ENCODE data around the gene TAF1. TPM values are rescaled to one million over a fixed set of nuclear protein-coding genes. Genes with fewer than 3 reads are reported as not detected.
"Not testable (repeated sequence)": the region's sequence is repeated elsewhere in the genome, so short reads cannot be mapped to it uniquely, and the experiment has no call there.

The TAF1 gene
- total and polyA plus RNA-seq, 12 donors, result 7.5 to 48.9 (median 28.1) TPM

GRCh38 chrX:71496476-71496875 lies 130.3 kb downstream of the TAF1 start:
- Histone ChIP-seq H3K27ac (no peak overlapping the region), H3K27me3 (no peaks in the 10 kb centered on the region), H3K4me3 (no peak overlapping the region), H3K36me3 (replicated peaks in 1 of 2) (no peaks in the 10 kb centered on the region), H3K4me1 (replicated peaks in 1 of 2) (no peaks in the 10 kb centered on the region), H3K9me3 (replicated peaks in 1 of 3) (no peaks in the 10 kb centered on the region)
- no peak for DNase-seq
- intact Hi-C loops (cut with DNase I), result no loop called here
- WGBS, 4 donors, result 79 to 89% (median 86%) methylated on average over 3 of the region's 3 CpGs
- no peak for TF ChIP-seq CTCF (IDR thresholded peaks at IDR 0.05)
- no peak for TF ChIP-seq POLR2A (IDR thresholded peaks at IDR 0.05)

DNA sequence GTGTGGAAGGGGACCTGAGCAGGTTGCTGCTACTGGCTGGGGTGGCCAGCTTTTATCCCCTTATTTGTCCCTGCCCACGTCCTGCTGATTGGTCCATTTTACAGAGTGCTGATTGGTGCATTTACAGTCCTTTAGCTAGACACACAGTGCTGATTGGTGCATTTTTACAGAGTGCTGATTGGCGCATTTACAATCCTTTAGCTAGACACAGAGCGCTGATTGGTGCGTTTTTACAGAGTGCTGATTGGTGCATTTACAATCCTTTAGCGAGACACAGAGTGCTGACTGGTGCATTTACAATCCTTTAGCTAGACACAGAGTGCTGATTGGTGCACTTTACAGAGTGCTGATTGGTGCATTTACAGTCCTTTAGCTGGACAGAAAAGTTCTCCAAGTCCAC lies 135.9 kb downstream of the TAF1 start:
- 78 to 98% (median 93%) methylated on average over 3 to 5 of the region's 5 CpGs for WGBS, 4 donors
- H3K36me3 ChIP-seq (replicated peaks in 1 of 2); H3K27ac ChIP-seq; H3K4me3 ChIP-seq; DNase-seq; H3K27me3 ChIP-seq; H3K9me3 ChIP-seq (replicated peaks in 1 of 3); intact Hi-C loops (cut with DNase I); H3K4me1 ChIP-seq (replicated peaks in 1 of 2): not testable (repeated sequence)

GRCh38 chrX:71504346-71504745 lies 138.2 kb downstream of the TAF1 start:
- WGBS, 4 donors, result 60 to 83% (median 82%) methylated on average over 1 of the region's 1 CpG; no CpG with 5 or more reads in 1 of the 4 donors
- no peak for DNase-seq
- H3K4me3 ChIP-seq, result no peak overlapping the region
- H3K9me3 ChIP-seq (replicated peaks in 1 of 3), result no peaks in the 10 kb centered on the region
- H3K27ac ChIP-seq, result no peak overlapping the region
- no peak for TF ChIP-seq POLR2A (IDR thresholded peaks at IDR 0.05)
- TF ChIP-seq CTCF (IDR thresholded peaks at IDR 0.05), result no peak
- no peaks in the 10 kb centered on the region for H3K4me1 ChIP-seq (replicated peaks in 1 of 2)
- intact Hi-C loops (cut with DNase I), result no loop called here
- no peaks in the 10 kb centered on the region for H3K27me3 ChIP-seq
- H3K36me3 ChIP-seq (replicated peaks in 1 of 2), result no peaks in the 10 kb centered on the region

DNA sequence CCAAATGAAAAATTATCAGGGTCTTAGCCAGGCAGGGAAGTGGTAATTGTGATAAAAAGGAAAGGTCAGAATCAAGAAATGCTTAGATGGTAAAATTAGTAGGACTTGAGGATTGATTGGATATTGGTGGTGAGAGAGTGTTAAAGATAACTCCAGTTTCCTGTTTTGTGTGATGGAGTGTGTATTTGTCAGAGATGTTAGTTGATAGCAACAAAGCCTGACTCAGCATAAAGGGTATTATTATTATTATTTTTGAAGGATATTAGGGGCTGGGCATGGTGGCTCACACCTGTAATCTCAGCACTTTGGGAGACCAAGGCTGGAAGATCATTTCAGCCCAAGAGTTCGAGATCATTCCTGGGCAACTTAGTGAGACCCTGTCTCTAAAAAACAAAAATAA lies 143.1 kb downstream of the TAF1 start:
- TF ChIP-seq CTCF (IDR thresholded peaks at IDR 0.05), result no peak
- TF ChIP-seq POLR2A (IDR thresholded peaks at IDR 0.05), result no peak
- Histone ChIP-seq H3K4me3 (no peak overlapping the region), H3K36me3 (replicated peaks in 1 of 2) (no peaks in the 10 kb centered on the region), H3K27me3 (no peaks in the 10 kb centered on the region), H3K9me3 (replicated peaks in 1 of 3) (no peaks in the 10 kb centered on the region), H3K27ac (no peak overlapping the region), H3K4me1 (replicated peaks in 1 of 2) (no peaks in the 10 kb centered on the region)
- 71 to 100% (median 89%) methylated on average over 1 of the region's 1 CpG for WGBS, 4 donors
- intact Hi-C loops (cut with DNase I), result no loop called here
- no peak for DNase-seq

GRCh38 chrX:71510161-71510560 lies 144.0 kb downstream of the TAF1 start:
- no peak for DNase-seq
- no peaks in the 10 kb centered on the region for H3K4me1 ChIP-seq (replicated peaks in 1 of 2)
- no peak overlapping the region for H3K4me3 ChIP-seq
- WGBS, 4 donors, result 79 to 100% (median 84%) methylated on average over 2 of the region's 2 CpGs
- H3K27me3 ChIP-seq, result no peaks in the 10 kb centered on the region
- no peaks in the 10 kb centered on the region for H3K36me3 ChIP-seq (replicated peaks in 1 of 2)
- TF ChIP-seq CTCF (IDR thresholded peaks at IDR 0.05), result no peak
- TF ChIP-seq POLR2A (IDR thresholded peaks at IDR 0.05), result no peak
- intact Hi-C loops (cut with DNase I), result no loop called here
- H3K9me3 ChIP-seq (replicated peaks in 1 of 3), result no peaks in the 10 kb centered on the region
- no peak overlapping the region for H3K27ac ChIP-seq

- H3K27ac ChIP-seq; H3K4me1 ChIP-seq (replicated peaks in 1 of 2); DNase-seq; H3K4me3 ChIP-seq; H3K36me3 ChIP-seq (replicated peaks in 1 of 2); intact Hi-C loops (cut with DNase I); H3K27me3 ChIP-seq; H3K9me3 ChIP-seq (replicated peaks in 1 of 3): not testable (repeated sequence)
- 80 to 96% (median 94%) methylated on average over 1 to 4 of the region's 4 CpGs for WGBS, 4 donors
Observed at GRCh38 chrX:71513731-71514130, 147.6 kb downstream of the TAF1 start.
